Hippocampal formation (tissue), 2 donors: ENCODE results near the gene ASTN2.

Source experiments
- DNase-seq, 2 donors: peaks; one replicate each; lab custom pipeline; 2025; lab: John Stamatoyannopoulos, UW

The ASTN2 gene

DNA sequence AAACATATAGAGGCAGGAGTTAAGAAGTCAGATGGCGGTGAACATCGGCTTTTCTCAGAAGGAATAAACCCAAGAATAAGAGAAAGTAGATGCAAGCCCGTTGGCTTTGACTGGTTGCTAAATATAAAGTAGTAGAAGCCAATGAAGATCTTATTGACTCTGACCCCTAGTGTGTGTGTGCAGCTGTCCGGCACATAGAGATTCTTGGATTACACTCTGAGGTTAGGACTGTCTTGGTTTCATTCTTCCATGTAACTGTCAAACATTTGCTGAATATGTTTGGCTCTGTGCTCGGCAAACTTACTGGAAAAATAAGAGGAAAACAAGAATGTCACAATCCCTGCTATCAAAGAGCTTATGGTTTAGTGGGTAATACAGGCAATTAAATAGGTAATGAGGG is 54.9 kb downstream of the ASTN2 start:
- DNase-seq: no peak

DNA sequence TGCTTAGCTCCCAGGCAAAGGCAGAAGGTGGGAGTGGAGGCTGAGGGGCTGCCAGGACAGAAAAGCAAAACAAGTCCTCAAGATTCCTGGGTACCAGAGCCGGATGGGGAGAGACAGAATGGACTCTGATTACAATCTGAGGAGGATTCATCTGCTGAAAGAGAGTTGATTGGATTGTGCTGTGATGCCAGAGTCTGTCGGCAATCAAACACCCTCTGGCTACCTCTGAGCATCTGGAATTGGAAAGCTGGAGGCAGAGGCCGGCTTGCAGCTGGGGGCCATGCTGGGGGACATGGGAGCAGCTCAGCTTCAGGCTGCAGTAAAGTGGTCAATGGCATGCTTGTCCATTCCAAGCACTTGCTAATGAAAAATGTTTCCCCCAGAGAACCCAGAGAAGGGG is 59.3 kb downstream of the ASTN2 start:
- DNase-seq: no peak

DNA sequence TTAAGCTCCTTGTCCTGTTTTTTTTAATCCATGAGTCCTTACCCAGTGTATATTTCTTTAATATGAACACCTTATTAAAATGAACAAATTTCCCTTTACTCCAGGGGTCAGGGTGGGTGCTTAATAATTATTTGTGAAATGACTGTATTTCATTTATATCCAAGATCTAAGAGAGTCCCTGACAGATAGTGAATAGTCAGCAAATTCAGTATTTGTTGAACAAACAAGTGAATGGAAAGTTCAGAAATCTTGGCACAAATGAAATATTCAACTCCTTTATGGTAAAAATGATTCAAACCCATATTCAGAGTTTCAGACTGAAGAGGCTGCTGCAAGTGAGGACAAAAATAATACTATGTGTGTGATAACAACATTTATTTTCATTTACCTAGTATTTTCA is 59.9 kb downstream of the ASTN2 start:
- no peak for DNase-seq

DNA sequence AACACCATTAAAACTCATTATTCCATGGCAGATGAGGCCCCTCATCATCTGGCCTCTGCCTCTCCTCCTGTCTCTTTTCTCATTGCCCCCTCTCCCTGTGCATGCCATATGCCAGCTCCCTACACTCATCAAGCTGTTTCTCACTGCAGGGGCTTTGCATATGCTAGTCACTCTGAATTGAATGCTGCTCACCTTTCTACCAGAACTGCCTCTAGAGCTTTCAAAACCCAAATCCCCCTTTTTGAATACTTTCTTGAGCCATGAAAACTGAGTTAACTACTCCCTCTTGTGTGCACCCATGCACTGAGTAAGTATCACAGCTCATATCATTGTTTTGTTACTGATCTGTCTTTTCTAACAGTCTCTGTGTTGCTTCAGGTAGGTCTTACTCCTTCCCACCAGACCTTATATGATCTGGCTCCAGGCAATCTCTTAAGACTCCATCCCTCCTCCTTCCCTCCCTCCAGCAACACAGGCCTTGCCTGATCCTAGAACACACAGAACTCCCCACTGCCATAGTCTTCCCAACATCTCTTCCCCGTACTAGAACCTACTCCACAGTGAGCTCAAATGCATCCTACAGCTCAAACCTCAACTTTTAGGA is 60.5 kb downstream of the ASTN2 start:
- no peak for DNase-seq

DNA sequence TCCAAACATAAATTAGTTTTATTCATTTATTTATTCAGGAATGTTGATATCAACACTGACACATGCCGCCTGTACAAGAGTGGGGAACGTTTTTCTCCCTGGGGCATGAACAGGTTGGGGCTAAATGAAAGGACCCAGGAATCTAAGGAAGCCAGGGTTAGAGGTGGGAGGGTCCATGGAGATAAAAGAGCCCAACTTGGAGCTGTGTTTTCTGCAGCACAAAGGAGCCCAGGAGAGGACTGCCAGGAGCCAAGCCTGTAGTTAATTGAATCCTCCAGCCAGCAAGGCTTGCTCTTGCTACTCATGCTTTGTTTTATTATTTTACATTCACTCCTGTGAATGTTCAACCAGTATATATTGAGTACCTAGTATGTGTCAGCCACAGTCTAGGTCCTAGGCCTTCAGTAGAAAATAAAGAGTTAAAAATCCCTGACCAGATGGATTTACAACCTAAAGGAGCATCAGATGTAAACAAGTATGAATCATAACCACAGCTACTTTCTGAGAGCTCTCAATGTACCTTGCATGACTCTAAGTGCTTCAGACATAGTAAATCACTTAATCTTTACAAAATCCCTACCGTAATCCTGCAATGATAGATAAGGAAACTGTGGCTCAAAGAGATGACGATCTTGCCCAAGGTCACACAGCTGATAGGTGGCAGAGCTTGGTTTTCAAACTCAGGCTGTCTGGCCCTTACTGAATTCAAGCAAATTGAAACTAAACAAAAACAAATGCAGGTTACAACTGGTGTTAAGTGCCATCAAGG is 69.8 kb downstream of the ASTN2 start:
- DNase-seq: no peak

DNA sequence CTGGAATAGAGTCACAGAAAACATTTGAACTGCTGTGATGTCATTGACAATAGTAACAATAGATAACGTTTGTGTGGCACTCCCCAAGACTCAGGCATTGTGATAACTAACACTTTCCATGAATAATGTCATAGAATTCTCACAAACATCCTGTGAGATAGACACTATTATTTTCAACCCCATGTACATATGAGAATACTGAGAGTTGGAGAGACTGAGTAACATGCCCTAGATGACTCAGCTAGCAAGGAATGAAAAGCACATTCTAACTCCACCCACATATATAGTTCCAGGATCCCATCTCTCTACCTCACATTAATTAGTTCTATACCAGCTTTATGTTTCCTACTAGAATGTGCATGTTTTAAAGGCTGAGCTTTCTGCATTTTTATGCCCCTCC is 71.4 kb downstream of the ASTN2 start:
- no peak for DNase-seq

DNA sequence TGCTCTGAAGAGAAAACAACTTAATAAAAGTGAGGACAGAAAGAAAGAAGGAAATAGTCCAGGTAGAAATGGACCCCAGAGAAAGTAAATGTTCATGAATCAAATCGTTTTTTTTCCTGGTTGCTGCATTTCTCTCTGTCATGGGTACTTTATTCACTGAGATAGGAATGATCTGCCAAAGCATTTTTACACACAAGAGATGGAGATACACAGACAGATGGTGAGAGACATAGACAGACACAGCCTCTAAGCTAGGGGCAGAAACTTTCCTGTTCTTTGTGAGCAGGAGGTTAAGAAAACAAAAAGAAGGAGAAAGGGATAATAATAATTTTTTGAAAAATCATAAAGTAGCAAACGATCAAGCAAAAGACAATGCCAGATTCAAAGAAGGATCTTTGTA is 73.7 kb downstream of the ASTN2 start:
- DNase-seq: no peak

DNA sequence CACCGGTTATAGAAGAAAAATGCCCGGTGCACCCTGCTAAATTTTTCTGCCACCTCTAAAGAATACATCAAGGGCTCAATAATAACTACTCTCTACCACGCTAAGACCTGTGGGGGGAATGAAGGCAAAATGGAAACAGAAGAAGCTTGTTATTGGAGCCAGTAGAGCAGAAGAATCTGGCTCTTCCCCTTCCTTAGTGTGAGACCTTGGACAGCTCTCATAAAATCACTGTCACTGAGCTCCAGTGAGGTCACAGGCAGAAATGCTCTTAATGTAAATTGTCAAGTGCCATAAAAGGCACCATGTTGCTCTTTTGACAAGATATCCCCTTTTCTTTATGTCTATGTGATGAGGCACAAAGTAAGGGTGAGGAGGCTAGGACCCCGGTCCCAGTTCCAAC is 74.4 kb downstream of the ASTN2 start:
- DNase-seq: no peak

DNA sequence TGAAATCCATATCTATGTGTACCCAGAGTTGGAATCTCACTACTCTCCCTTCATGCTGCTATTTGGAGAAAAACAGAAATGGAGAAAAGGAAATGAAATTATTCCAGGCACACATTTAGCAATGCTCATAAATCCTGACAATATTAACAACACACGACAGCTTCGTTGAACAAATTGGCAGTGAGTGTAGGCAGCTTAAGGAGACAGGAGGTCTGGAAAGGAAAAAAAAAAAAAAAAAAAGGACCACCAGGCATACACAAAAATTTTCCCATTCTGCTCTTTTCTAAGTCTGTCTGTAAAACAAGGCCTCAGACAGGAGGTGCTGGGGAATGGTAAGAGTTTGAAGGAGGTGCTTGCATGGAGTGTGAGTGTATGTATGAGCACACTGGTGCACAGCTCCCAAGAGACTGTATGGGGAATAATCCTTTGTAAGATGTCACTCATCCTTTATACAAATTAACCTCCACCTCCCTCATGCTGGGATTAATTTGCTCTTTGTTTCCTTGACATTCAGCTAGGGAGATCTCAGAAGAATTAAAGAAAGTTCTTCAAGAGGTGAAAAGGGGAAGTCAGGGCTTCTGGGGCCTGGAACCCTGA is 78.9 kb downstream of the ASTN2 start:
- no peak for DNase-seq

DNA sequence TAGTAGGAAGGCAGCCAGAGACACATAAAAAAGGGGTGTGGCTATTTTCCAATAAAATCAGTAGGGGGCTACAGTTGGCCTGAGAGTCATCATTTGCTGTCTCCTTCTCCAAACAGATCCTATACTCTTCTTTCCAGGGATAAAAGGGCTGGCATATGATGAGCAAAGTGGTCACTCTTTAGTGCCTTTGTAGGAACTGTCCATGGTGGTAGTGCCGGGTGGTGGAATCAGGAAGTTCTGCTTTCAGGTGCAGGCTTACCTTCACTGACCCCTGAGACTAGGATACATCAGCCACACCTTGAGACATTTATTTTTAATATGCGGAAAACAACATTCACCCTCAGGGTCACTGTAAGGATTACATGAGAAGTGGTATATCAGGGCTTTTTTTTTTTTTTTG is 80.8 kb downstream of the ASTN2 start:
- no peak for DNase-seq

DNA sequence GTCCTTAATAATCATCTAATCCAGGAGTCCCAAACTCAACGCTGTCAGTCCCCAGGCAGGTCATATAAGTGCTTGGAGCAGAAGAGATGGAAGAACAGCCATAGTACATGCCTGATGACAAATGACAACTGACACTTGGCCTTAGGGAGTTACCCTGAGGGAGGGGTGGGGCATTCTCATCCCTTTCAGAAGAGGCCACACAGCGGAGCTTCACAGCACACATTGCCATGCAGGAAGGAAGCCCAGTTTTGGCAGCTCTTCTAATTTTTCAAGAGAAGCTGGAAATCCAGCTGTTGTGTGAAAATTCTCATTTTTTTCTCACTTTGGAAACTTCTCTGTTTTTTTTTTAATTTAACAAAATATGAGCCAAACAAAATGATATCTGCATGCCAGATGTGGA is 89.0 kb downstream of the ASTN2 start:
- DNase-seq: no peak

DNA sequence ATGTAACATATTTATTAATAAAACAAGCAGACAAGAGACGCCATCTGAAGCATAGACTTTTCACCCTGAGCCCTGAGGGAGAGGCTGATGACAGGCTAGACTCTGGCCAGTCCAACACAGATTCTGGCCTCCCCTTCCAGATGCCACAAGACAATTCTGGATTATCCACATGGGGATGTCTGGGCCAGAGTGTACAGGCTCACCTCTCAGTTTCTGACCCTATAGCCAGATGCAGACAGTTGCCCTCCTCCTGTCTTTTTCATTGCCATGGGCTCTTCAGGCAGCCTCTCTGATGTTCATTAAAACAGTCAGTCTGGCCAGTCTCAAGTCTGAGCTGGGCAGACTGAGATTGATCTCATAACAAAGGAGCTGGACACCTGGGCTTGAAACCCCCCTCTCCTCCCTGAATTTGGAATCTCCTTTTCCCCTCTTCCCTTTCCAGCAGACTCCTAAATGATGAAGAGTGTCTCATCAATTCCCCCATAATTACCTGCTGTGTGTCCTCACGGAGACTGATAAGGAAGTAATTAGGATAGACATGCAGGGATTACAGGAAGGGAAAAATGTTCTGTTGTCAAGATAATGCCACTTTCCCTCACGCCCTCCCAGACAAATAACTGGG is 89.6 kb downstream of the ASTN2 start:
- no peak for DNase-seq

DNA sequence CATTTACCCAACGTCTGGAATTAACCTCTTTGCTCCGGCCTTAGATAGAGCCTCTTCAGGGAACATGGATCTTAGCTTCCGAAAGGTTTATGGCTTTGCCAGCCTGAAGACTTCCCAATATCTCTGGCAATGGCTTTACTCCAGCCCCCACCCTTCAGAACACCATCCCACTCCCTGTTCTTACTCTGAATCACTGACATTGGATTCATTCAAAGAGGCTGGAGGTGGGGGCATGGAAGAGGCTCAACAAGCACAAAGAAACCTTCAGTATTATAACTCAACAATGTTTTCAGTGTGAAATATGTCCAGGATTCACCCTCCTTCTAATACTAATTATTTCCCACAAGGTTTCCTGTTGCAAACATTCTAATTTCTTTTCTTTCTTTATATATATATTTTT is 91.5 kb downstream of the ASTN2 start:
- no peak for DNase-seq

DNA sequence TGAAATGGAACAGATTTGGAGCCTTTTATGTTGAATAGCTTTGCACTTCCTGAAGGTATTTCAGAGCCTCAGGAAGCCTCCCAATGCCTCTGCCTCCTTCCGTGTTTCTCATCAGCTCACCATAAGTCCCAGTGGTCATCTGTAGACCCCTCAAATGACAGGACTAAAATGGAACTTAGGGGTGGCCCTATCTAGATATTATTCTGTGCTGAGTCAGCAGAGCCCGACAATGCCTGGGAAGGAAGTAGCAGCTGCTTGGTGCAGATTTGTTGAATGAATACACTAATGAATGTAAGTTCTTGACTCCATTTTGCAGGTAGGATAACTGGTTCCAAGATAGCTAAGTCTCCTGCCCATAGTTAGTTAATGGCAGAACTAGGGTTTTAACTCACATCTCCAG is 97.7 kb downstream of the ASTN2 start:
- DNase-seq: no peak

DNA sequence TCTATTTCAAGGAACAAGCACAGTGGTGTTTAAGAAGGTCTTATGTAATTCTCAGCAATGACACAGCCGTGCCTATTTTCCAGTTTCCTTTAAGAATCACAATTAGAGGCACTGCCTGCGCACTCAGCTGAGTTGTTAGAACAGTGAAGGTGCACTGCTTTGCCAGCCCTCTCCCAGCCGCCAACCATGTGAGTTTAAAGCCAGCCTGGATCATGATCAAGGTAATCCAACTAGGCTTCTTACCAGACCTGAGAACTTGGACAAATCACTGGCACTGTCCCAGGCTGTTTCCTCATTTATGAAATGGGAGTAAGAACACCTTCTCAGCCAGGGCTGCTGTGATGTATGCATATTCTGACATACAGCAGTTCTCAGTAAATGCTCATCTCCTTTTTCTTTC is 99.6 kb downstream of the ASTN2 start:
- no peak for DNase-seq

DNA sequence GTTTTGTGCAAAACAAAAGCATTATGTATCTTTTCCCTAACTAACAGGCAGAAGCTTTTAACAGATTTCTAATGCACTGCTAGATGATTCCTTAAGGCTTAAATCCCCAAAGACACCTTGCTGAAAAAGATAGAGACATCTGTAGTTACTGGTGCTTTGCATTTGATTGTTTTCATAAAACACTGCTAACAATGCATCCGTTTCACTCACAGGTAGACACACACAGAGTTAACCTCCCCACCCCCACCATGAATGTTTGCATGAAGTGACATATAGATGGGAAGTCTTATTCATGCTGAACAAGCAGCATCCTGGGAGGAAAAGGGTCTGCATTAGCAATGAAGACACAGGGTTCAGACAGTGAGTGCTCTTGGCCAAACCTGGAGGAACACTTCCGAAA is 100.9 kb downstream of the ASTN2 start:
- DNase-seq: no peak

DNA sequence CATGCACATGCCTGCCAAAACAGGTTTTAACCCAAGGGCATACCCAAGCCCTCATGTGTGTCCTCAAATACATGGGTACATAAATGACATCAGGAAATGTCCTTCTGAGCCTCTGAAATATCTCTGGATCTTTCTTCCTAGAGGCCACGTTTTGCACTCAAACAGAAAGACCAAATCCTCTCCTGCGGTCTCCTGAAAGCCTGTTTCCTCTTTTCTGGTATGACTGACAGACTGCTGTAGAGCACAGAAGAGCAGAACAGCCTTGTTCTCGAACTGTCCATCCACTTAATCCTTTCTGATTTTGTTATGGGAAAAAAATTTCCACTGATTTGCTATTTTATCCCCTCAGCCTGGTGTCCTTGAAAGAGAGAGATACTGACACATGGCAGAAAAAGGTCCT is 107.2 kb downstream of the ASTN2 start:
- no peak for DNase-seq

DNA sequence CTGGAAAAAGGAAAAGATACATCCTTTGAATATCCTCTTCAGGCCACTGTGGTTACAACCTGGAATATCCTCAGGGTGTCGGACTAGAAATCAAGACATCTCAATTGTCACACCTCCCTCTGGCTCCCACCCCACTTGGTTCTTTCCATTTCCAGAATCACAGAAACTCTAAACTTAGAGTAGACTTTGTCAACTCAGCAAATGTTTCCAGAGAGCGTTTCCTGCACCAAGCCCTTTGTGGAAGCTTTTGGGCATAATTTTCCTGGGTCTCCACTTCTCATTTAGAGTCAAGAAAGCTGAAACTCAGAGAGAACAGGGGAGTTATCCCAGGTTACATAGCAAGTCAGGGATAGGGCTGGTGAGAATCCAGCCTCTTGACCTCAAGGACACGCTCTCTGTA is 108.8 kb downstream of the ASTN2 start:
- DNase-seq: no peak

DNA sequence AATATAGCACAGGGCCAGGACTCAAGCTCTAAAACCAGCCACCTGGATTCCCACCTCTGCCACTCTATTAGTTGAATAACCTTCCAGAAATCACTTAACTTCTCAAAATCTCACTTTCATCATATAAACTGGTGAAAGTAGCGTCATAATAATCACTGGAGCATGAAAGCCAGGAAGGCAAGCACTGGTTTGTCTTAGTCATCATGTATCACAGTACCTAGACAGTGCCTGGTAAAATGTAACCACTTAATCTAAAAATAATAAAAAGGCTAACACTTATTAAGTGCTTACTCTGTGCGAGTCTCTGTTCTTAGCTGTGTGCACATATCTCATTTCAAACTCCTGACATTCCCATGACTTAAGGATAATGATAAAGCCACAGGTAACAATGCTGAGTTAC is 109.4 kb downstream of the ASTN2 start:
- no peak for DNase-seq

DNA sequence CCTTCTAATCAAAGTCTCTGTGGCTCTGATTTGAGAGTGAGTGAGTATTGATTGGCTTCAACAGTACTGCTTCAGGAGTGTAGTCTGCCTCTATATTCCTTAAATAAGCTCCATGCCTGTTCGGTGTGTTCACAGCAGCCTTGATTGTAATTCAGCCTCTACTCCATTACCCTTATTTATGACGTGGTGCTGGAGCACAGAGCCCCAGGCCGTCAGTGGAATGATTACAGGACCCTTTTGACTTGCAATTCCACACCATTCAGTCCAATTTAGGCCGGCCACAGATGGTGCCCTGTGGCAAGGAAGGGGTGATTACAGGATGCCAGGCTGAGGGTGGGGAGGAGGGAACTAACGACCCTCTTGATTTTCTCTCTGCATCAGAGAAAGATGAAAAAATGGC is 110.3 kb downstream of the ASTN2 start:
- no peak for DNase-seq

DNA sequence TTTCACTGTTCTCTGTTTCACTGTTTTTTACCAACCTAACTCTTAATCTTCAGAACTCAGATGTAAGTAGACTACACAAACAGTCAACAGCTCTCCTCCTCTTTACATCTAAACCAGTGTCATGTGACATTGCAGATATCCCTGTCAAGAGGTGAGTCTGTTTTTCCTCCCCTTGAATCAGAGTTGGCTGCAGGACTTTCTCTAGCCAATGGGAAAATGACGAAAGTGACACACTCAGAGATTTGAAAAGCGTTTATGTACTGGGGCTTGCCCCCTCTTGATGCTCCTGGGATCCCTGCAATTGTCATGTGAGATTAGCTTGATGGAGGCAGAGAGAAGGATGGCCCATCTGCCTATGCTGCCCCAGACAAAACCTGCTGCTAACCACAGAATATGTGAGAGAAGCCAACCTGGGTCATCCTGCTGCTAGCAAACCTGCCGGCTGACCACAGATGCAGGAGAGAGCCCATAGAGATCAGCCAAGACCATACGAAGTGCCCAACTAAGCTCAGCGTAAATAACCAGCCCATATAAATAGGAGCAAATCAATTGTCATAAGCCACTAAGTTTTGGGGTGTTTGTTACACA is 111.1 kb downstream of the ASTN2 start:
- no peak for DNase-seq

DNA sequence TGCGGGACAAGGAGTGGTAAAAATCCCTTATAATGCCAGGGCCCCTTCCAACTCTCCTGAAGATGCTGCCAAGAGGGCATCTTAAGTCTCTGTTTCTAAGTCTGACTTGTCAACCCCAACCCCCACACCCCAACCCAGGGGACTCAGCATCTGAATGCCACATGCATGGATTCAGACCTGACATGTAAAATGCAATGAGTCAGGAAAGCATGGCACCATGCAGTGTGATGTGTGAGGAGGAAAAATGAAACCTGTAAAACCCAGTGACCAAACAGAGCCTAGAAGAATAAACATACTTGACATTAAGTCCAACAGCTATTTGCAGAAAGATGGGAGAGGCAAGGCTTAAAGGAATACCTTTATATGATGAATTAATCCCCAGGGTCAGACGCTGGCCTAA is 112.4 kb downstream of the ASTN2 start:
- no peak for DNase-seq
